K562 (cell line): ENCODE measurements around the gene PRSS56. TPM values are rescaled to one million over a fixed set of nuclear protein-coding genes. Genes with fewer than 3 reads are reported as not detected.

Source experiments
- GABPA ChIP-seq: fragments of 200-800 bp; sonication (Bioruptor generic); conservative IDR thresholded peaks from 2 replicates; pipeline ENCODE4 v1.6.1; 2016; ENCODE audit warnings: low read depth, missing genetic modification characterization, missing compliant biosample characterization
- polyA plus RNA-seq, 8 experiments: library from polyadenylated mRNA; depleted of rRNA in 4 of 8; stranded (reverse) in 5 of 8; unstranded in 3 of 8; fragments of >200 nt; fragmentation: Nextera tagmentation in 2 of 8; fragmentation: Illumina TruSeq in 1 of 8; extraction: Ambion mirVana in 2 of 8; extraction: Trizol in 1 of 8; gene quantifications; 2 replicates each; pipeline versions ENCODE4 v1.2.1 to v1.2.3, GENCODE V29; 2011 to 2014; ENCODE audit warnings: inconsistent platforms in 1 of 8, missing spikeins in 1 of 8
- total RNA-seq, 7 experiments: library from RNA; depleted of rRNA in 6 of 7; stranded (reverse); fragments of >200 nt in 6 of 7; fragmentation: Illumina TruSeq in 2 of 7; extraction: Trizol in 2 of 7; gene quantifications; 2 replicates each; pipeline versions ENCODE4 v1.2.1 to v1.2.3, GENCODE V29; 2011 to 2021; ENCODE audit warnings: low replicate concordance in 1 of 7
- TF ChIP-seq, protein P1 (sequence below): fragments of 250-450 bp; sonication (Bioruptor Pico); IDR thresholded peaks from 2 replicates; pipeline ENCODE4 v1.5.1; 2021; ENCODE audit warnings: mild to moderate bottlenecking

Gene PRSS56
- total and polyA plus RNA-seq, 9 of the 15 experiments (the other 6 are each of a cell fraction or from before 2014, with no cell fraction given): not detected

DNA sequence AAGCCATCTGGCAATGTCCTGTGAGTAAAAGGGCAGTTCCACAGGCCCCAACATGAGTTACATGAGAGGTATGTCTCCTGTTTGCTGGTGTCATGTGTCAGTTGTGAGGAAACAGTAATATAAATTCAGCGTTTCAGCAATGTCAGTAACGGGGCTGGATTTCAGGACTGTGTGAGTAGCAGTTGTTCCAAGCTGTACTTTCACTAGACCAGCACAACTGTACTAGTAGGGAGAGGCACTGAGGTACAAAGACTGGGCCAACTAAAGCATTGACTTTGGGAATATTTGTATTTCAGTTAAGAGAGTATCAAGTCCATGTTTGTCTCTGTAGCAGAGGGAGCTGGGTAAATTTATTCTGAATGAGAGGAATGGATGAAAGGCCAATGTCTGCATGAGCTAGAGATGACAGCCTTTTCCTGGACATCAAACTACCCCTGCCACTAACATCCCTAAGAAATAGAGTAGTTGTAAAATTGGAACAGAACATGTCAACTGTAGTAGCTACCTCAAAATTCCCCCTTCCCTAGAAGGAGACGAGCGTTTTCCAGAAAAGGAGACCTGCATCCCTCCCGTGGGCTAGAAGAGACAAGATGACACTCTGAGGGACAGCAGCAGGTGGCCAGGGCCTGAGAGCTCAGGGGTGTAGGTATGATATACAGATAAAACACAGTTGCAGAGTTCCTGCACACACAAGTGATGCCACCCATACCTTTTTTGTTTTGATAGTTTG is 54.7 kb downstream of the PRSS56 start (continued):
- TF ChIP-seq, protein P1, sequence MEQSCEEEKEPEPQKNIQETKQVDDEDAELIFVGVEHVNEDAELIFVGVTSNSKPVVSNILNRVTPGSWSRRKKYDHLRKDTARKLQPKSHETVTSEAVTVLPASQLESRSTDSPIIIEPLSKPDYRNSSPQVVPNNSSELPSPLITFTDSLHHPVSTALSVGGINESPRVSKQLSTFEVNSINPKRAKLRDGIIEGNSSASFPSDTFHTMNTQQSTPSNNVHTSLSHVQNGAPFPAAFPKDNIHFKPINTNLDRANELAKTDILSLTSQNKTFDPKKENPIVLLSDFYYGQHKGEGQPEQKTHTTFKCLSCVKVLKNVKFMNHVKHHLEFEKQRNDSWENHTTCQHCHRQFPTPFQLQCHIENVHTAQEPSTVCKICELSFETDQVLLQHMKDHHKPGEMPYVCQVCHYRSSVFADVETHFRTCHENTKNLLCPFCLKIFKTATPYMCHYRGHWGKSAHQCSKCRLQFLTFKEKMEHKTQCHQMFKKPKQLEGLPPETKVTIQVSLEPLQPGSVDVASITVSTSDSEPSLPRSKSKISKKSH (CRISPR knock-in tag): no peak
- TF ChIP-seq GABPA (tag): no peak

Other genes with a start within 250 kb of the PRSS56 start
Only the 7 nearest of the 10 such genes appear.
- not detected in 2 replicates for gene ALPI, start 64.2 kb upstream of the PRSS56 start, total RNA-seq (2014; rRNA removed)
- not detected in 2 replicates for gene ALPI, start 64.2 kb upstream of the PRSS56 start, total RNA-seq (2014; rRNA removed; fragmentation: Illumina TruSeq; extraction: Trizol)
- gene ALPI, start 64.2 kb upstream of the PRSS56 start, total RNA-seq (2015; rRNA removed; fragmentation: Illumina TruSeq; extraction: Trizol): not detected in 2 replicates
- gene ALPI, start 64.2 kb upstream of the PRSS56 start, total RNA-seq (2021): not detected in 2 replicates
- gene ALPI, start 64.2 kb upstream of the PRSS56 start, polyA plus RNA-seq (2011; rRNA removed): not detected in 2 replicates
- not detected in 2 replicates for gene ALPI, start 64.2 kb upstream of the PRSS56 start, polyA plus RNA-seq (2014; fragmentation: Illumina TruSeq; extraction: Trizol)
- gene ALPI, start 64.2 kb upstream of the PRSS56 start, polyA plus RNA-seq (2014; fragmentation: Nextera tagmentation; extraction: Ambion mirVana): not detected
- gene ALPI, start 64.2 kb upstream of the PRSS56 start, polyA plus RNA-seq (2014; rRNA removed): not detected in 2 replicates
- gene ECEL1, start 32.6 kb upstream of the PRSS56 start, total RNA-seq (2014; rRNA removed): not detected in 2 replicates
- not detected in 2 replicates for gene ECEL1, start 32.6 kb upstream of the PRSS56 start, total RNA-seq (2014; rRNA removed; fragmentation: Illumina TruSeq; extraction: Trizol)
- not detected in 2 replicates for gene ECEL1, start 32.6 kb upstream of the PRSS56 start, total RNA-seq (2015; rRNA removed; fragmentation: Illumina TruSeq; extraction: Trizol)
- 0.09 TPM in 1 of 2 replicates, not detected in the other for gene ECEL1, start 32.6 kb upstream of the PRSS56 start, total RNA-seq (2021)
- not detected in 2 replicates for gene ECEL1, start 32.6 kb upstream of the PRSS56 start, polyA plus RNA-seq (2011; rRNA removed)
- gene ECEL1, start 32.6 kb upstream of the PRSS56 start, polyA plus RNA-seq (2014; fragmentation: Illumina TruSeq; extraction: Trizol): not detected in 2 replicates
- gene ECEL1, start 32.6 kb upstream of the PRSS56 start, polyA plus RNA-seq (2014; fragmentation: Nextera tagmentation; extraction: Ambion mirVana): not detected
- not detected in 2 replicates for gene ECEL1, start 32.6 kb upstream of the PRSS56 start, polyA plus RNA-seq (2014; rRNA removed)
- gene CHRND, start 5.8 kb downstream of the PRSS56 start, total RNA-seq (2014; rRNA removed): not detected in 2 replicates
- gene CHRND, start 5.8 kb downstream of the PRSS56 start, total RNA-seq (2014; rRNA removed; fragmentation: Illumina TruSeq; extraction: Trizol): not detected in 2 replicates
- gene CHRND, start 5.8 kb downstream of the PRSS56 start, total RNA-seq (2015; rRNA removed; fragmentation: Illumina TruSeq; extraction: Trizol): not detected in 2 replicates
- gene CHRND, start 5.8 kb downstream of the PRSS56 start, total RNA-seq (2021): not detected in 2 replicates
- gene CHRND, start 5.8 kb downstream of the PRSS56 start, polyA plus RNA-seq (2011; rRNA removed): not detected in 2 replicates
- not detected in 2 replicates for gene CHRND, start 5.8 kb downstream of the PRSS56 start, polyA plus RNA-seq (2014; fragmentation: Illumina TruSeq; extraction: Trizol)
- gene CHRND, start 5.8 kb downstream of the PRSS56 start, polyA plus RNA-seq (2014; fragmentation: Nextera tagmentation; extraction: Ambion mirVana): not detected
- gene CHRND, start 5.8 kb downstream of the PRSS56 start, polyA plus RNA-seq (2014; rRNA removed): not detected in 2 replicates
- not detected in 2 replicates for gene CHRNG, start 19.3 kb downstream of the PRSS56 start, total RNA-seq (2014; rRNA removed)
- gene CHRNG, start 19.3 kb downstream of the PRSS56 start, total RNA-seq (2014; rRNA removed; fragmentation: Illumina TruSeq; extraction: Trizol): not detected in 2 replicates
- not detected in 2 replicates for gene CHRNG, start 19.3 kb downstream of the PRSS56 start, total RNA-seq (2015; rRNA removed; fragmentation: Illumina TruSeq; extraction: Trizol)
- not detected in 2 replicates for gene CHRNG, start 19.3 kb downstream of the PRSS56 start, total RNA-seq (2021)
- not detected in 2 replicates for gene CHRNG, start 19.3 kb downstream of the PRSS56 start, polyA plus RNA-seq (2011; rRNA removed)
- not detected in 2 replicates for gene CHRNG, start 19.3 kb downstream of the PRSS56 start, polyA plus RNA-seq (2014; fragmentation: Illumina TruSeq; extraction: Trizol)
- gene CHRNG, start 19.3 kb downstream of the PRSS56 start, polyA plus RNA-seq (2014; fragmentation: Nextera tagmentation; extraction: Ambion mirVana): not detected
- not detected in 2 replicates for gene CHRNG, start 19.3 kb downstream of the PRSS56 start, polyA plus RNA-seq (2014; rRNA removed)
- gene TIGD1, start 30.2 kb downstream of the PRSS56 start, total RNA-seq (2014; rRNA removed): 5.4 and 6.4 TPM in 2 replicates
- 7.7 and 8.9 TPM in 2 replicates for gene TIGD1, start 30.2 kb downstream of the PRSS56 start, total RNA-seq (2014; rRNA removed; fragmentation: Illumina TruSeq; extraction: Trizol)
- gene TIGD1, start 30.2 kb downstream of the PRSS56 start, total RNA-seq (2015; rRNA removed; fragmentation: Illumina TruSeq; extraction: Trizol): 6.3 and 6.4 TPM in 2 replicates
- 7.0 and 7.1 TPM in 2 replicates for gene TIGD1, start 30.2 kb downstream of the PRSS56 start, total RNA-seq (2021)
- 9.8 TPM in 2 replicates for gene TIGD1, start 30.2 kb downstream of the PRSS56 start, polyA plus RNA-seq (2011; rRNA removed)
- 6.6 and 7.0 TPM in 2 replicates for gene TIGD1, start 30.2 kb downstream of the PRSS56 start, polyA plus RNA-seq (2014; fragmentation: Illumina TruSeq; extraction: Trizol)
- 1 to 10 TPM; 2.0 to 5.4 TPM for gene TIGD1, start 30.2 kb downstream of the PRSS56 start, polyA plus RNA-seq (2014; fragmentation: Nextera tagmentation; extraction: Ambion mirVana)
- gene TIGD1, start 30.2 kb downstream of the PRSS56 start, polyA plus RNA-seq (2014; rRNA removed): 9.0 and 10.1 TPM in 2 replicates
- gene EIF4E2, start 30.3 kb downstream of the PRSS56 start, total RNA-seq (2014; rRNA removed): 63.5 and 82.7 TPM in 2 replicates
- gene EIF4E2, start 30.3 kb downstream of the PRSS56 start, total RNA-seq (2014; rRNA removed; fragmentation: Illumina TruSeq; extraction: Trizol): 81.0 and 96.4 TPM in 2 replicates
- gene EIF4E2, start 30.3 kb downstream of the PRSS56 start, total RNA-seq (2015; rRNA removed; fragmentation: Illumina TruSeq; extraction: Trizol): 89.7 and 104 TPM in 2 replicates
- 51.3 and 53.9 TPM in 2 replicates for gene EIF4E2, start 30.3 kb downstream of the PRSS56 start, total RNA-seq (2021)
- gene EIF4E2, start 30.3 kb downstream of the PRSS56 start, polyA plus RNA-seq (2011; rRNA removed): 17.8 and 33.9 TPM in 2 replicates
- gene EIF4E2, start 30.3 kb downstream of the PRSS56 start, polyA plus RNA-seq (2014; fragmentation: Illumina TruSeq; extraction: Trizol): 85.4 and 89.1 TPM in 2 replicates
- 100 to 1,000 TPM in 1 of 2 experiments, 10 to 100 TPM in 1; 77.5 to 169 TPM for gene EIF4E2, start 30.3 kb downstream of the PRSS56 start, polyA plus RNA-seq (2014; fragmentation: Nextera tagmentation; extraction: Ambion mirVana)
- 49.3 and 54.4 TPM in 2 replicates for gene EIF4E2, start 30.3 kb downstream of the PRSS56 start, polyA plus RNA-seq (2014; rRNA removed)
- 1.7 and 2.4 TPM in 2 replicates for gene EFHD1, start 113.2 kb downstream of the PRSS56 start, total RNA-seq (2014; rRNA removed)
- 1.7 and 2.0 TPM in 2 replicates for gene EFHD1, start 113.2 kb downstream of the PRSS56 start, total RNA-seq (2014; rRNA removed; fragmentation: Illumina TruSeq; extraction: Trizol)
- gene EFHD1, start 113.2 kb downstream of the PRSS56 start, total RNA-seq (2015; rRNA removed; fragmentation: Illumina TruSeq; extraction: Trizol): 1.5 and 1.6 TPM in 2 replicates
- 5.1 and 5.2 TPM in 2 replicates for gene EFHD1, start 113.2 kb downstream of the PRSS56 start, total RNA-seq (2021)
- 1.2 TPM in 2 replicates for gene EFHD1, start 113.2 kb downstream of the PRSS56 start, polyA plus RNA-seq (2011; rRNA removed)
- gene EFHD1, start 113.2 kb downstream of the PRSS56 start, polyA plus RNA-seq (2014; fragmentation: Illumina TruSeq; extraction: Trizol): 5.9 and 9.1 TPM in 2 replicates
- 1 to 10 TPM in 1 of 2 experiments, under 1 TPM in 1; 0.66 to 1.2 TPM for gene EFHD1, start 113.2 kb downstream of the PRSS56 start, polyA plus RNA-seq (2014; fragmentation: Nextera tagmentation; extraction: Ambion mirVana)
- 2.8 and 3.1 TPM in 2 replicates for gene EFHD1, start 113.2 kb downstream of the PRSS56 start, polyA plus RNA-seq (2014; rRNA removed)